GM06990 (cell line): Measurements from ENCODE around the gene SPATA32.

Experiments
- DNase-seq: peaks from one replicate; pipeline ENCODE4 v3.0.0-alpha.2; 2011; ENCODE audit not compliant: insufficient read length; ENCODE audit errors: extremely low read depth
- H3K27me3 ChIP-seq: replicated peaks from 2 replicates; pipeline ENCODE4 v1.6.0; 2011; ENCODE audit warnings: low read length; ENCODE audit not compliant: control insufficient read depth, insufficient read depth
- H3K36me3 ChIP-seq: 2 replicates; pipeline ENCODE4 v1.5.1; 2011; ENCODE audit warnings: low read length; ENCODE audit not compliant: control insufficient read depth, insufficient read depth
- H3K4me3 ChIP-seq: replicated peaks from 2 replicates; pipeline ENCODE4 v1.5.1; 2011; ENCODE audit warnings: low read depth, mild to moderate bottlenecking, control low read depth, low read length
- TF ChIP-seq, protein P1 (sequence below): IDR thresholded peaks from 2 replicates; pipeline ENCODE4 v1.5.1; 2011; ENCODE audit warnings: low read length, control low read depth, mild to moderate bottlenecking, inconsistent platforms; ENCODE audit not compliant: insufficient read depth, poor library complexity, severe bottlenecking

SPATA32 gene

DNA sequence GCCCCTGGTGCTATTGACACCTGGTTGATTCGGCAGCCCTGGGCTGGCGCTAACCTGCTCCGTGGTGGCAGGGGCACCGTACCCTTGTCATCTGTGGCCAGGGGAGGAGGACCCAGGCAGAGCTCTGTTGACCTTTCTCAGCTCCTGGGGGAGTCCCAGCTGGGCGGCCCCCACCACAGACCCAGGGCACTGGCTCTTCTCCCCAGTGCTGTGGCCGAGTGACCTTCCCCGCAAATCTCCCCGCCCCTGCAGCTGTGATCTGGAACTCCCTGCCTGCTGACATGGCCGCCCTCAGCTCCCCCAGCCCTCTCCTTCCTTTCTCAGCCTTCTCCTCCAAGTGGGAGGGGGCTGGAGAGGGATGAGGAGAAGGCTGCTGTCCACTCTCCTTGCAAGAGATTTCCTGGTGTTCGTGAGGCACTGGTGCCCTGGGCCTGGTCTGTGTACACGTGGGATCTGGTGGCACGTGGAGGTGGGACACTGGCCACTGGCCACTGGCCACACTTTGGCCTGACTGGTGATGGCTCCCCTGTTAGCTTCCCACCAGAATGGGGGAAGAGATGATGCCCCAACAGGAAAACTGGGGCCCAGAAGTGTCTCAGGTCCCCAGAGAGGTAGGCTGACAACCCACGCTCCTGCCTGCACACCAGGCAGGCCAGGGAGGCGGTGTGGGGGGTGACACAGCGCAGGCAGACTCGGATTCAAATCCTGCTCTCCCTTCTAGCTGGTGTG lies 32.0 kb downstream of the SPATA32 start:
- Histone ChIP-seq H3K4me3 (peak overlapping the region; percentile 38; the same call in 1 of the 2 replicates), H3K27me3 (no peaks in the 10 kb centered on the region), H3K36me3 (peaks cover 5% of the 10 kb centered on the region)
- peak; percentile 55 for DNase-seq
- TF ChIP-seq, protein P1, sequence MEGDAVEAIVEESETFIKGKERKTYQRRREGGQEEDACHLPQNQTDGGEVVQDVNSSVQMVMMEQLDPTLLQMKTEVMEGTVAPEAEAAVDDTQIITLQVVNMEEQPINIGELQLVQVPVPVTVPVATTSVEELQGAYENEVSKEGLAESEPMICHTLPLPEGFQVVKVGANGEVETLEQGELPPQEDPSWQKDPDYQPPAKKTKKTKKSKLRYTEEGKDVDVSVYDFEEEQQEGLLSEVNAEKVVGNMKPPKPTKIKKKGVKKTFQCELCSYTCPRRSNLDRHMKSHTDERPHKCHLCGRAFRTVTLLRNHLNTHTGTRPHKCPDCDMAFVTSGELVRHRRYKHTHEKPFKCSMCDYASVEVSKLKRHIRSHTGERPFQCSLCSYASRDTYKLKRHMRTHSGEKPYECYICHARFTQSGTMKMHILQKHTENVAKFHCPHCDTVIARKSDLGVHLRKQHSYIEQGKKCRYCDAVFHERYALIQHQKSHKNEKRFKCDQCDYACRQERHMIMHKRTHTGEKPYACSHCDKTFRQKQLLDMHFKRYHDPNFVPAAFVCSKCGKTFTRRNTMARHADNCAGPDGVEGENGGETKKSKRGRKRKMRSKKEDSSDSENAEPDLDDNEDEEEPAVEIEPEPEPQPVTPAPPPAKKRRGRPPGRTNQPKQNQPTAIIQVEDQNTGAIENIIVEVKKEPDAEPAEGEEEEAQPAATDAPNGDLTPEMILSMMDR, result no peak

DNA sequence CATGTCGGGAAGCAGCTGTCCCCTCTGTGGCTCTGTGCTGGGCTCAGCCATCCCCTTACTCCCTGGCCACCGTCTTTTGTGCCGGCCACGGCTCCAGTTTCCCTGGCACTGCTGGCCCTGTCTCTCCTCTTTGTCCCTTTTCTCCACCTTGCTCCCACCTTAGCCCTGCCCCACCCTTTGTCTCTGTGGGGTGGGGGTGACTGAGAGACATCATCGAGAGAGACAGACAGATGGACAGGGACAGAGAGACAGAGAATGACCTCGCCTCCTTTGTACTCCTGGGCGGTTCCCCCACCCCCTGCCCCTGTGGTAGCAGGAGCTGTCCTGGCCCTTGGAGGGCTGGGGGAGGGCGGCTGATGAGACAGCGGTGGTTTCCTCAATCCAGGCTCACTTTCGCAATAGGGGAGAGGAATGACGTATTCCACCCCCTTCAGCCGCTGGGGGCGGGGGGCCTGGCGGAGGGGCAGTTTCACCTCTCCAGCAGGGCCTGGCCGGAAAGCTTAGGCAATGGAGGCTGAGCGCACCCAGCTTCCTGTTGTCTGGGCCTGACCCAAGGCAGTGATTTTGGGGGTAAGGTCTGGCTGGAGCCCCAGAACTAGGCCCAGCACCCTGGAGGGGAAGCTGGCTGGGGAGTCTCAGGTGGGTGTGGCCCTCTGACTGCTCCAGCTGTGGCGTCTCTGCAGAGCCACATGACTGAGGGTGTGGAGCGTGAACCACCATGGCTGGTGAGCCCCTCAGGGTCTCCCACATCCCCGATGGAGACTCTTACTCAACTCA lies 32.9 kb downstream of the SPATA32 start:
- Histone ChIP-seq H3K36me3 (peaks cover 4% of the 10 kb centered on the region), H3K27me3 (no peaks in the 10 kb centered on the region), H3K4me3 (peak overlapping the region; percentile 38)
- TF ChIP-seq, protein P1, result no peak
- DNase-seq, result peak; percentile 92

GRCh38 chr17:45227926-45228762 lies 33.8 kb downstream of the SPATA32 start:
- TF ChIP-seq, protein P1, result no peak
- Histone ChIP-seq H3K4me3 (peak overlapping the region; percentile 32), H3K36me3 (peaks cover 1% of the 10 kb centered on the region), H3K27me3 (no peaks in the 10 kb centered on the region)
- peak; percentile 54 for DNase-seq

- H3K27me3 ChIP-seq, result no peaks in the 10 kb centered on the region
- DNase-seq, result peak; percentile 78
- peaks cover 1% of the 10 kb centered on the region; the same call in 1 of the 2 replicates for H3K36me3 ChIP-seq
- TF ChIP-seq, protein P1, result no peak
- peak overlapping the region; percentile 90 for H3K4me3 ChIP-seq
Measured at GRCh38 chr17:45227101-45227925, 34.6 kb downstream of the SPATA32 start.

DNA sequence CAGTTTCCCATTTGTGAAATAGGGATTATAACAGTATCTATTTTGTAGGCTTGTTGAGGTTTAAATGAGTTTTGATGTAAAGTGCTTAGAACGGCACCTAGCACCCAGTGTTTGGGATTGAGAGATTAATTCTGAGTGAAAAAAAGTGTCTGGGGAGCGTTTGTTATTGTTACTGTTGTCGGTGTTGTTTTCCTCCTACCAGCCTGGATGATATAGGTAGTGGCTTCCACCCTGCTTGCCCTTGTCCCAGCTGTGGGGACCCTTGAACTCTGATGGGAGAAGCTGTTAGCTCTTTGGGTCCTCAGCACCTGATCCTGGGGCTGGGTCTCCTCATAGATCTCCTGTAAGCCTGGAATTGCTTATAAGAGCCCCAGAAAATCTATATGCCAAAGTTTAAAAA lies 35.3 kb downstream of the SPATA32 start:
- no peaks in the 10 kb centered on the region for H3K27me3 ChIP-seq
- H3K4me3 ChIP-seq, result peak overlapping the region; percentile 90

More for the DNA sequence above, 35.3 kb downstream of the SPATA32 start:
- TF ChIP-seq, protein P1, result no peak
- DNase-seq, result no peak
- peaks cover 1% of the 10 kb centered on the region; the same call in 1 of the 2 replicates for H3K36me3 ChIP-seq
